ENCODE measurements around the gene ARSI. TPM values are rescaled to one million over a fixed set of nuclear protein-coding genes. Genes with fewer than 3 reads are reported as not detected.

The ARSI gene
- total and polyA plus RNA-seq, 9 donors, result 6.3 to 11.7 (median 9.4) TPM

DNA sequence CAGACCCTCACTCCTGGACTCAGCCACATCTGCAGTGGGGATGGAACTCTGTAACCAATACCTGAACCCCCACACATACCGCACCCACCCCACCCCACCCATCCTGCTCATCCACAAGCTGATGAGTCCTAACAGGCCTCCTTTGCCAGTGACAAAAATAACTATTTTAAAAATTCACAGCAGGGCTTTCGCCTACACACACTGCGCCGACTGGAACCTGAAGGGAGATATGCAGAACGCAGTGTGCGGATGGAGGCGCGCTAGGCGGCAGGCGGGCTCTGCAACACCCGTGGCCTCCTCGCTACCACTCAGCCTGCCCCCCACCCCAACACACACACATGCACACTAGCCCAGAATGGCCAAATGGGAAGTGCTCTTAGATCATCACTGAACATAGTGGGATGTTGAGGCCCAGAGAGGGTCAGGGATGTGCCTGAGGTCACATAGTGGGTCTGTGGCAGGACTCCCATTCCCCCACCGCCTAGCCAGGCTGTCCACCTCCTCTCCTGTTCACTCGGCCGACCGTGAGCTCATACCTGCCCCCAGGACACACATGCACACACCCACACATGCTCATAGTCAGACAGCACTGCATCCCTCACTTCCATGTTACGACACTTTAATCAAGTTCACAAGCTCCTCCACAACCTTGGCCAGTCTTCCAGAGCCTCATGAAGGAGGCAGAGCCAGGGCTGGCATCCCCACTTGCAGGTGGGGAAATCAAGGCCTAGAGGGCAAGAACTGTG lies 6.8 kb downstream of the ARSI start:
- Histone ChIP-seq H3K27ac (ENCODE audit: low read length) (no peak overlapping the region), H3K4me1 (ENCODE audit: control insufficient read depth, insufficient read depth, low read length) (peaks cover 33% of the 10 kb centered on the region), H3K9me3 (replicated peaks; ENCODE audit: control insufficient read depth, low read depth, low read length) (no peaks in the 10 kb centered on the region), H3K36me3 (ENCODE audit: control insufficient read depth, insufficient read depth, low read length) (peaks cover 6% of the 10 kb centered on the region), H3K4me3 (ENCODE audit: low read length) (no peak overlapping the region), H3K27me3 (ENCODE audit: control insufficient read depth, insufficient read depth, low read length) (peaks cover 5% of the 10 kb centered on the region)
- 83% methylated on average over 10 of the region's 17 CpGs for WGBS (ENCODE audit: insufficient coverage)
- no peak for DNase-seq

DNA sequence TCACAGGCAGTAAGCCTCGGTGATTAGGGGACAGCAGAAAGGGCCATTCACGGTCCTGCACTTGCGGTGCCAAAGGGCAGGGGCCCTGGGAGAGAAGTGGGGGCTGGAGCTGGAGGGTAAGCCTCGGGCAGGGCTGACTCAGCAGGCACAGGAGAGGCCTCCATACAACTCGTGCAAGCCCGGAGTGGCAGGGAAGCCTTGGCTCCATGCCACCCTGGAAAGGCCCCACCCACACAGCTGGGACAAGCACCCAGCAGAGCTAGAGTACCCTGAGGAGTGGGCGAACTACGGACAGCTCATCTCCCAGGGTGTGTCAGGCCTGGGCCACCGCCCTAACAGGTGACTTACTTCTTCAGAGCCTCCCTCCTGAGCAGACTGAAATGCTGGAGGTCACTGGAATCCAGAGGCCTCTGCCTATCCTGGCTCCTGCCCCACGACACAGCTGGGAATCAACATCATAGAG lies 7.5 kb downstream of the ARSI start:
- H3K27me3 ChIP-seq (ENCODE audit: control insufficient read depth, insufficient read depth, low read length), result peaks cover 5% of the 10 kb centered on the region
- H3K27ac ChIP-seq (ENCODE audit: low read length), result no peak overlapping the region
- H3K36me3 ChIP-seq (ENCODE audit: control insufficient read depth, insufficient read depth, low read length), result peaks cover 6% of the 10 kb centered on the region
- no peaks in the 10 kb centered on the region for H3K9me3 ChIP-seq (replicated peaks; ENCODE audit: control insufficient read depth, low read depth, low read length)
- peaks cover 28% of the 10 kb centered on the region for H3K4me1 ChIP-seq (ENCODE audit: control insufficient read depth, insufficient read depth, low read length)
- WGBS (ENCODE audit: insufficient coverage), result 66% methylated on average over 9 of the region's 10 CpGs
- peak; percentile 36 for DNase-seq
- no peak overlapping the region for H3K4me3 ChIP-seq (ENCODE audit: low read length)

DNA sequence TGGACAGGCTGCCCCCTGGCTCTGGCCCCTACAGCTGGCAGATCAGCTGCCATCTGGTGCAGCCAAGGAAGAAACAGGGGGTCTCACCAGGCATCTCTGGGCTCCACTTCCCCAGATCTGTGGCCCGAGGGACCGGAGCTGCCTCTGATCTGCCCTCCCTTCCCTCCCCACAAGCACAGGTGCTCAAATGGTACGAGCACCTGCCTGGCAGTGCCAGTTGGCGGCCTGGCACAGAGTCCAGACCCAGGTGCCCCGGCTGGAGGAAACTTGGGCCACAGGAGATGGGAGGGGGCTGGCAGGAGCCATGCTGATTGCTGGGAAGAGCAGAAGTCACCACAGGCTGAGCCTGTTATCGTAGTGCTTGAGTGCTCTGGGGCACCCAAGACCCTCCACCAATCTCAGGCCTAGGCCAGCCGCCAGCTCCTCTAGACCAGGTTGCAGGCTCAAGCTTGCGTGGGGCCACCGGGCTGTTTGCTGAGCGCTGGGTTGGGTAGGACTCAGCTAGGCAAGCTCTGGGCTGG lies 8.1 kb downstream of the ARSI start:
- no peak for DNase-seq
- peaks cover 28% of the 10 kb centered on the region for H3K4me1 ChIP-seq (ENCODE audit: control insufficient read depth, insufficient read depth, low read length)
- H3K9me3 ChIP-seq (replicated peaks; ENCODE audit: control insufficient read depth, low read depth, low read length), result no peaks in the 10 kb centered on the region
- peaks cover 9% of the 10 kb centered on the region for H3K27me3 ChIP-seq (ENCODE audit: control insufficient read depth, insufficient read depth, low read length)
- WGBS (ENCODE audit: insufficient coverage), result 96% methylated on average over 8 of the region's 10 CpGs
- H3K4me3 ChIP-seq (ENCODE audit: low read length), result no peak overlapping the region
- H3K36me3 ChIP-seq (ENCODE audit: control insufficient read depth, insufficient read depth, low read length), result peaks cover 6% of the 10 kb centered on the region
- H3K27ac ChIP-seq (ENCODE audit: low read length), result no peak overlapping the region

- Histone ChIP-seq H3K4me1 (ENCODE audit: control insufficient read depth, insufficient read depth, low read length) (peaks cover 25% of the 10 kb centered on the region), H3K27ac (ENCODE audit: low read length) (no peak overlapping the region), H3K9me3 (replicated peaks; ENCODE audit: control insufficient read depth, low read depth, low read length) (no peaks in the 10 kb centered on the region), H3K27me3 (ENCODE audit: control insufficient read depth, insufficient read depth, low read length) (peaks cover 13% of the 10 kb centered on the region), H3K4me3 (ENCODE audit: low read length) (no peak overlapping the region), H3K36me3 (ENCODE audit: control insufficient read depth, insufficient read depth, low read length) (peaks cover 6% of the 10 kb centered on the region)
- 73% methylated on average over 11 of the region's 19 CpGs for WGBS (ENCODE audit: insufficient coverage)
- DNase-seq, result no peak
Observed at GRCh38 chr5:150293091-150293941, 9.4 kb downstream of the ARSI start.

DNA sequence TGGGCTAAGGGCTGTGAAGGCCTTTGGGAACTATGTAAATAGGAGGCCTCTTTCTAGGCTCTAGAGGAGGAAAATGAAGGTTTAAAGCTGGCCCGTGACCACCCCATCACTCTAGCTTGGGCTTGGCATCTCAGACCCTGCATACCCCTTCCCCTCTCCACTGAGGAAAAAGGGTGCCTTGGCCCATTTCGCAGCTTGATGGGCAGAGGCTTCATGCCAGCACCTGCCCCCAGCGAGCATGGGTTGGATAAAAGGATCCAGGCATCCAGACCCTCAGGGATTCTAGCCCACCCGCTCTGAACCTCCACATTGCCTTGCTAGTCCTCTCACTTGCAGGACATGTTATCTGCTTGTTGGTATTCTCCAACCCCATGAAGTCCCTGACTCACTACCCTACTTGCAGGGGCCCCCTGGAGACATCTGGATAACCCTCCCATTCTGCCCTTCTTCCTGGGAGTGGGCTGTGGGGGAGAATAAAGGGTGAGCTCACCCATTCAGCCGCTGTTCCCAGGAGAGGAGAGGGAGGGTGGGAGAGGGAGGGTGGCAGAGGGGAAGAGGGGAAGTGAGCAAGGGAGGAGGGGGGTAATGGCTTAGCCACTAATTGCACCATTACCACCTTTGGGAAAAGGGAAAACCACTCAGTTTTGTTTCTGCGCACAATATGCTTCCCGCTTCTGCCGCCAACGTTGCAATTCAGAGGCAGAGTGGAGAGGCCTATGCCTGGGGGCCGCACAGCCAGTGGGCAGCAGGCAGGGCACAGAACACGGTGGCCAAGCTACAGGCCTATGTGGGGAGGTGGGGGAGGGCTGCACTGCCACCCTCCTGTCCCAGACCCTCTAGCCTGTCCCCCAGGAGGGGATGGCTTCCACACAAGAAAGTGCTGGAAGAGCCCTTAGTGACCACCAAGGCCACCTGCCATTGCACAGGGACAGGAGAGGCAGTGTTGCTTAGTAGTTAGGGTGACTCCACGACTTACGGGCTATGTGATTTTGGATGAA lies 11.0 kb downstream of the ARSI start:
- H3K4me3 ChIP-seq (ENCODE audit: low read length), result no peak overlapping the region
- WGBS (ENCODE audit: insufficient coverage), result 92% methylated on average over 4 of the region's 13 CpGs
- H3K9me3 ChIP-seq (replicated peaks; ENCODE audit: control insufficient read depth, low read depth, low read length), result no peaks in the 10 kb centered on the region
- peaks cover 25% of the 10 kb centered on the region for H3K4me1 ChIP-seq (ENCODE audit: control insufficient read depth, insufficient read depth, low read length)
- H3K27ac ChIP-seq (ENCODE audit: low read length), result no peak overlapping the region
- H3K27me3 ChIP-seq (ENCODE audit: control insufficient read depth, insufficient read depth, low read length), result peaks cover 11% of the 10 kb centered on the region
- no peak for DNase-seq
- H3K36me3 ChIP-seq (ENCODE audit: control insufficient read depth, insufficient read depth, low read length), result no peaks in the 10 kb centered on the region

GRCh38 chr5:150289551-150290390 lies 12.9 kb downstream of the ARSI start, which contains the start of gene CAMK2A:
Gene CAMK2A, minus strand, starts transcription at chr5:150289773. Its CDS starts 148 bp downstream, at chr5:150289625.
- no peak within 1 kb of the TSS for H3K27ac ChIP-seq (ENCODE audit: low read length)

DNA sequence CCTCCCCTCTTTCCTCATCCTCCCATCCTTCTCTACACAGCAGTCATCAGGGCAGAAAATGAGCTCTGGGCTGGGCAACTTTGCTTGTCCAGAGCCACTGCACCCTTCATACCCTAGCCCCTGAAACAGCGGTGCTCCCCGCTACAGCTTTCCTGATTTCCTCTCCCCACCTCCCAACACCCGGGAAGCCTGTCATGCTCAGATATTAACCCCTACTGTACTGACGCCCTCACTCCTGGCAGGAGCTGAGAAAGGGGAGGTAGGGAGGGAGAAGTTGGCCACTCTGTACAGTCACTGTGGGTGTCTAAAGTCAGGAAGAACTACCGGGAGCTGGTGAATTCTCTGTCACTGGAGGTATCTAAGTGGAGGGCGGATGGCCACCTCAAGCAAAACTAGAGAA lies 13.9 kb downstream of the ARSI start:
- peaks cover 8% of the 10 kb centered on the region for H3K4me1 ChIP-seq (ENCODE audit: control insufficient read depth, insufficient read depth, low read length)
- no peak overlapping the region for H3K4me3 ChIP-seq (ENCODE audit: low read length)
- WGBS (ENCODE audit: insufficient coverage), result 0% methylated on average over 1 of the region's 6 CpGs
- peaks cover 11% of the 10 kb centered on the region for H3K27me3 ChIP-seq (ENCODE audit: control insufficient read depth, insufficient read depth, low read length)
- H3K27ac ChIP-seq (ENCODE audit: low read length), result no peak overlapping the region
- no peak for DNase-seq
- H3K9me3 ChIP-seq (replicated peaks; ENCODE audit: control insufficient read depth, low read depth, low read length), result no peaks in the 10 kb centered on the region
- H3K36me3 ChIP-seq (ENCODE audit: control insufficient read depth, insufficient read depth, low read length), result no peaks in the 10 kb centered on the region

More at GRCh38 chr5:150289551-150290390, 12.9 kb downstream of the ARSI start, which contains the start of gene CAMK2A:
- no peaks in the 10 kb centered on the region for H3K36me3 ChIP-seq (ENCODE audit: control insufficient read depth, insufficient read depth, low read length)
- no peak within 1 kb of the TSS for H3K4me3 ChIP-seq (ENCODE audit: low read length)
- DNase-seq, result no peak
- 33% methylated on average over 15 of the region's 26 CpGs for WGBS (ENCODE audit: insufficient coverage)
- H3K9me3 ChIP-seq (replicated peaks; ENCODE audit: control insufficient read depth, low read depth, low read length), result no peaks in the 10 kb centered on the region
- peaks cover 18% of the 10 kb centered on the region for H3K4me1 ChIP-seq (ENCODE audit: control insufficient read depth, insufficient read depth, low read length)
- H3K27me3 ChIP-seq (ENCODE audit: control insufficient read depth, insufficient read depth, low read length), result peaks cover 11% of the 10 kb centered on the region

DNA sequence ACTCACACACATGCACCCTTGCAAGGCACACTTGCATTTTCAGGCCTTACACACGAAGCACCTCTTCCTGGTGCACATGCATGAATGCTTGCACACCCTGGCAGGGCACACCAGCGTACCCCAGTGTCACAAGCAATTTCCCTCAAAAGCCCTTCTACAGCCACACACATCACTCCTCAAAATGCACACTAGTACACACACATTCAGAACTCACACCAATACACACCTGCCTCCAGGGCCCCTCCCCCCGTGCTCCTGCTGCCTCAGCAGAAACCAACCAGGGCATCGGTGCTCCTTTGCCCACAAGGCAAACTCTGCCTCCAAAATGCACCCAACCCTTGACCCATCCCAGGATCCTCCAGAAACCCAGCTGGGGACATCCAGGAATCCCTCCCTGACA lies 14.3 kb downstream of the ARSI start:
- 82% methylated on average over 4 of the region's 4 CpGs for WGBS (ENCODE audit: insufficient coverage)
- Histone ChIP-seq H3K36me3 (ENCODE audit: control insufficient read depth, insufficient read depth, low read length) (no peaks in the 10 kb centered on the region), H3K27me3 (ENCODE audit: control insufficient read depth, insufficient read depth, low read length) (peaks cover 11% of the 10 kb centered on the region), H3K27ac (ENCODE audit: low read length) (no peak overlapping the region), H3K4me1 (ENCODE audit: control insufficient read depth, insufficient read depth, low read length) (peaks cover 4% of the 10 kb centered on the region), H3K4me3 (ENCODE audit: low read length) (no peak overlapping the region), H3K9me3 (replicated peaks; ENCODE audit: control insufficient read depth, low read depth, low read length) (no peaks in the 10 kb centered on the region)
- no peak for DNase-seq

- Histone ChIP-seq H3K27me3 (ENCODE audit: control insufficient read depth, insufficient read depth, low read length) (peaks cover 8% of the 10 kb centered on the region), H3K27ac (ENCODE audit: low read length) (no peak overlapping the region), H3K4me3 (ENCODE audit: low read length) (no peak overlapping the region), H3K9me3 (replicated peaks; ENCODE audit: control insufficient read depth, low read depth, low read length) (no peaks in the 10 kb centered on the region), H3K4me1 (ENCODE audit: control insufficient read depth, insufficient read depth, low read length) (no peaks in the 10 kb centered on the region), H3K36me3 (ENCODE audit: control insufficient read depth, insufficient read depth, low read length) (no peaks in the 10 kb centered on the region)
- DNase-seq, result no peak
- 48% methylated on average over 4 of the region's 5 CpGs for WGBS (ENCODE audit: insufficient coverage)
Observed at GRCh38 chr5:150286820-150287219, 15.9 kb downstream of the ARSI start.

Measured in muscle of leg (tissue), 11 donors.